GM12878 (cell line): ENCODE results near the gene ALPK1. TPM values are rescaled to one million over a fixed set of nuclear protein-coding genes. Genes with fewer than 3 reads are reported as not detected.

Experiments
- ATF7 ChIP-seq: fragments of 450-650 bp; IDR thresholded peaks from 2 replicates; pipeline ENCODE4 v1.6.1; 2016; ENCODE audit warnings: low read depth, mild to moderate bottlenecking
- BCL3 ChIP-seq: IDR thresholded peaks from 2 replicates; pipeline ENCODE4 v1.6.1; 2011; ENCODE audit warnings: borderline replicate concordance, low read depth, mild to moderate bottlenecking, moderate library complexity, low read length; ENCODE audit not compliant: insufficient read depth, poor library complexity, severe bottlenecking
- BHLHE40 ChIP-seq, 2 experiments: fragments of 450-650 bp in 1 of 2; IDR thresholded peaks; 2 replicates each; pipeline ENCODE4 v1.6.1; 2011 to 2017; ENCODE audit warnings: low read depth in 2 of 2, borderline replicate concordance in 1 of 2, improper control_type of control experiment in 1 of 2, low read length in 1 of 2, mild to moderate bottlenecking in 1 of 2
- CBFB ChIP-seq: IDR thresholded peaks from 2 replicates; pipeline ENCODE4 v1.6.1; 2016; ENCODE audit warnings: antibody characterized with exemption, low read depth
- EGR1 ChIP-seq, 2 experiments: IDR thresholded peaks; 1 replicate in 1 of 2; 2 replicates in 1 of 2; pipeline ENCODE4 v1.6.1; 2011 to 2012; ENCODE audit warnings: low read depth in 2 of 2, low read length in 2 of 2, borderline replicate concordance in 1 of 2, mild to moderate bottlenecking in 1 of 2, moderate library complexity in 1 of 2
- HDAC2 ChIP-seq: fragments of 200-600 bp; sonication (generic); IDR thresholded peaks from 2 replicates; pipeline ENCODE4 v1.6.1; 2017
- IKZF1 ChIP-seq: fragments of 450-650 bp; conservative IDR thresholded peaks from 2 replicates; pipeline ENCODE4 v1.6.1; 2017; ENCODE audit warnings: antibody characterized with exemption, mild to moderate bottlenecking
- MEF2B ChIP-seq: fragments of 450-650 bp; IDR thresholded peaks from 2 replicates; pipeline ENCODE4 v1.6.1; 2018; ENCODE audit warnings: mild to moderate bottlenecking, moderate library complexity; ENCODE audit not compliant: partially characterized antibody, poor library complexity, severe bottlenecking
- MXI1 ChIP-seq: fragments of 150-350 bp; IDR thresholded peaks from 2 replicates; pipeline ENCODE4 v1.6.1; 2011; ENCODE audit warnings: low read depth, mild to moderate bottlenecking, inconsistent platforms, low read length, improper control_type of control experiment
- NBN ChIP-seq: fragments of 450-650 bp; IDR thresholded peaks from 2 replicates; pipeline ENCODE4 v1.6.1; 2016
- REST ChIP-seq: IDR thresholded peaks from 2 replicates; pipeline ENCODE4 v1.6.1; 2012; ENCODE audit warnings: mild to moderate bottlenecking, low read depth, low read length
- RUNX3 ChIP-seq: IDR thresholded peaks from 2 replicates; pipeline ENCODE4 v1.6.1; 2012; ENCODE audit warnings: low read length, inconsistent platforms
- SPI1 ChIP-seq: IDR thresholded peaks from 2 replicates; pipeline ENCODE4 v1.6.1; 2011; ENCODE audit warnings: low read depth, mild to moderate bottlenecking, low read length, moderate library complexity, borderline replicate concordance; ENCODE audit not compliant: insufficient read depth
- TCF3 ChIP-seq: IDR thresholded peaks from 2 replicates; pipeline ENCODE4 v1.6.1; 2012; ENCODE audit warnings: low read depth, mild to moderate bottlenecking, low read length, borderline replicate concordance; ENCODE audit not compliant: insufficient read depth
- polyA plus RNA-seq, 11 experiments: library from polyadenylated mRNA; depleted of rRNA in 4 of 11; unstranded in 6 of 11; stranded (reverse) in 5 of 11; fragments of >200 nt; fragmentation: Nextera tagmentation in 4 of 11; fragmentation: Illumina TruSeq in 1 of 11; extraction: Ambion mirVana in 4 of 11; extraction: Trizol in 1 of 11; gene quantifications; 1 replicate in 1 of 11; 2 replicates in 10 of 11; pipeline versions ENCODE4 v1.2.1 to v1.2.3, GENCODE V29; 2011 to 2016; ENCODE audit warnings: inconsistent platforms in 2 of 11, missing spikeins in 2 of 11, low read depth in 1 of 11
- total RNA-seq, 4 experiments: library from RNA; depleted of rRNA in 3 of 4; stranded (reverse); fragments of >200 nt in 3 of 4; fragmentation: Illumina TruSeq in 1 of 4; extraction: Trizol in 1 of 4; gene quantifications; 2 replicates each; pipeline versions ENCODE4 v1.2.1 to v1.2.3, GENCODE V29; 2013 to 2021
- TF ChIP-seq, protein P1 (sequence below): fragments of 450-650 bp; IDR thresholded peaks from 2 replicates; pipeline ENCODE4 v1.6.1; 2016; ENCODE audit warnings: mild to moderate bottlenecking, moderate library complexity, borderline replicate concordance
- TF ChIP-seq, protein P2 (sequence below): fragments of 450-650 bp; IDR thresholded peaks from 2 replicates; pipeline ENCODE4 v1.6.1; 2017; ENCODE audit warnings: mild to moderate bottlenecking, low read depth, inconsistent platforms; ENCODE audit not compliant: poor library complexity, severe bottlenecking

ALPK1 gene
- total and polyA plus RNA-seq, 10 of the 15 experiments (the other 5 are each of a cell fraction or from before 2014, with no cell fraction given): 8.5 to 32.3 (median 22.6) TPM

DNA sequence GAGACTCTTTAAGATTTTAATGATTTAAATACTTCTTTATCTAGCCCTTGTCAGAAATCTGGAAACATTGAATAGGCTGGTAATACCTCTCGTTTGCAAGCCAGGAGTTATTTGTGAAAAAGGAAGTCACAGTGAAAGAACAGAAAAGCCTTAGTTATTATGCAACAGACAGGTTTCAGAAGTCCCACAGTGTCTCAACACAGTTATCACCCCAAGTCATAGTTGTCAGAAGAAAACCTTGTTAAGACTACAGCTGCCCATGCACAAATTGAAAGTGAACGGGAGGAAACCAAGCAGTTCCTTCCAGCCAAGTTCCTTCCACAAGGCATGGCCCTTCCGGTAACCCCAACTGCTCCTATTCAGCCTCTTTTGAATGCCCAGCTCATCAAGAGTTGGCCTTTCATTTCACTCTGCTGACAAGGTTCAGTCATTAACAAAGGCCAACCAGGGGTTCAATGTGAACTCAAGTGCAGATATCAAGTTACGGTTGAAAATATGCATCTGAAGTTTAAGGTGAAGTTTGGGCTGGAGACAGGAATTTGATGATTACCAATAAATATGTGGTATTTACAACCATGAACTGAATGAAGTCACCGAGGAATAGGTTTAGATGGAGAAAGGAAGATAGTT is 15.6 kb downstream of the ALPK1 start (continued):
- TF ChIP-seq, protein P1, sequence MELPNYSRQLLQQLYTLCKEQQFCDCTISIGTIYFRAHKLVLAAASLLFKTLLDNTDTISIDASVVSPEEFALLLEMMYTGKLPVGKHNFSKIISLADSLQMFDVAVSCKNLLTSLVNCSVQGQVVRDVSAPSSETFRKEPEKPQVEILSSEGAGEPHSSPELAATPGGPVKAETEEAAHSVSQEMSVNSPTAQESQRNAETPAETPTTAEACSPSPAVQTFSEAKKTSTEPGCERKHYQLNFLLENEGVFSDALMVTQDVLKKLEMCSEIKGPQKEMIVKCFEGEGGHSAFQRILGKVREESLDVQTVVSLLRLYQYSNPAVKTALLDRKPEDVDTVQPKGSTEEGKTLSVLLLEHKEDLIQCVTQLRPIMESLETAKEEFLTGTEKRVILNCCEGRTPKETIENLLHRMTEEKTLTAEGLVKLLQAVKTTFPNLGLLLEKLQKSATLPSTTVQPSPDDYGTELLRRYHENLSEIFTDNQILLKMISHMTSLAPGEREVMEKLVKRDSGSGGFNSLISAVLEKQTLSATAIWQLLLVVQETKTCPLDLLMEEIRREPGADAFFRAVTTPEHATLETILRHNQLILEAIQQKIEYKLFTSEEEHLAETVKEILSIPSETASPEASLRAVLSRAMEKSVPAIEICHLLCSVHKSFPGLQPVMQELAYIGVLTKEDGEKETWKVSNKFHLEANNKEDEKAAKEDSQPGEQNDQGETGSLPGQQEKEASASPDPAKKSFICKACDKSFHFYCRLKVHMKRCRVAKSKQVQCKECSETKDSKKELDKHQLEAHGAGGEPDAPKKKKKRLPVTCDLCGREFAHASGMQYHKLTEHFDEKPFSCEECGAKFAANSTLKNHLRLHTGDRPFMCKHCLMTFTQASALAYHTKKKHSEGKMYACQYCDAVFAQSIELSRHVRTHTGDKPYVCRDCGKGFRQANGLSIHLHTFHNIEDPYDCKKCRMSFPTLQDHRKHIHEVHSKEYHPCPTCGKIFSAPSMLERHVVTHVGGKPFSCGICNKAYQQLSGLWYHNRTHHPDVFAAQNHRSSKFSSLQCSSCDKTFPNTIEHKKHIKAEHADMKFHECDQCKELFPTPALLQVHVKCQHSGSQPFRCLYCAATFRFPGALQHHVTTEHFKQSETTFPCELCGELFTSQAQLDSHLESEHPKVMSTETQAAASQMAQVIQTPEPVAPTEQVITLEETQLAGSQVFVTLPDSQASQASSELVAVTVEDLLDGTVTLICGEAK: peak; percentile 45; the same call in 1 of the 2 replicates
- peak; percentile 58 for TF ChIP-seq MEF2B
- TF ChIP-seq CBFB: peak; percentile 29; the same call in 1 of the 2 replicates
- TF ChIP-seq, protein P2, sequence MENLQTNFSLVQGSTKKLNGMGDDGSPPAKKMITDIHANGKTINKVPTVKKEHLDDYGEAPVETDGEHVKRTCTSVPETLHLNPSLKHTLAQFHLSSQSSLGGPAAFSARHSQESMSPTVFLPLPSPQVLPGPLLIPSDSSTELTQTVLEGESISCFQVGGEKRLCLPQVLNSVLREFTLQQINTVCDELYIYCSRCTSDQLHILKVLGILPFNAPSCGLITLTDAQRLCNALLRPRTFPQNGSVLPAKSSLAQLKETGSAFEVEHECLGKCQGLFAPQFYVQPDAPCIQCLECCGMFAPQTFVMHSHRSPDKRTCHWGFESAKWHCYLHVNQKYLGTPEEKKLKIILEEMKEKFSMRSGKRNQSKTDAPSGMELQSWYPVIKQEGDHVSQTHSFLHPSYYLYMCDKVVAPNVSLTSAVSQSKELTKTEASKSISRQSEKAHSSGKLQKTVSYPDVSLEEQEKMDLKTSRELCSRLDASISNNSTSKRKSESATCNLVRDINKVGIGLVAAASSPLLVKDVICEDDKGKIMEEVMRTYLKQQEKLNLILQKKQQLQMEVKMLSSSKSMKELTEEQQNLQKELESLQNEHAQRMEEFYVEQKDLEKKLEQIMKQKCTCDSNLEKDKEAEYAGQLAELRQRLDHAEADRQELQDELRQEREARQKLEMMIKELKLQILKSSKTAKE: peak; percentile 72
- no peak for TF ChIP-seq REST
- TF ChIP-seq RUNX3: peak; percentile 54
- TF ChIP-seq EGR1 (IDR thresholded peaks at IDR 0.05; ENCODE audit: borderline replicate concordance in 1 of 2, low read depth in 2 of 2, low read length in 2 of 2): peak in 1 of 2 experiments; percentile 60; a peak in 1 of 3 replicates
- TF ChIP-seq SPI1: peak; percentile 79
- TF ChIP-seq ATF7: peak; percentile 76
- TF ChIP-seq HDAC2: no peak
- peak; percentile 55 for TF ChIP-seq BCL3
- 0 out of 2 replicates have a peak, but pooled peaks have one; percentile 73 for TF ChIP-seq NBN
- no peak for TF ChIP-seq TCF3
- TF ChIP-seq MXI1: peak; percentile 44; the same call in 1 of the 2 replicates
- TF ChIP-seq IKZF1: peak; percentile 84; the same call in 1 of the 2 replicates
- 0 out of 4 replicates have a peak, but pooled peaks of 1 of the 2 experiments have one; percentile 7 for TF ChIP-seq BHLHE40 (IDR thresholded peaks at IDR 0.05; ENCODE audit: borderline replicate concordance in 1 of 2, low read depth in 2 of 2, low read length in 1 of 2)
